ENCODE results near the gene PIEZO2. TPM values are rescaled to one million over a fixed set of nuclear protein-coding genes. Genes with fewer than 3 reads are reported as not detected.

PIEZO2 gene
- total RNA-seq, 3 donors from 2014 or later (not counting 1 experiment from before 2014, with no cell fraction given): not detected

DNA sequence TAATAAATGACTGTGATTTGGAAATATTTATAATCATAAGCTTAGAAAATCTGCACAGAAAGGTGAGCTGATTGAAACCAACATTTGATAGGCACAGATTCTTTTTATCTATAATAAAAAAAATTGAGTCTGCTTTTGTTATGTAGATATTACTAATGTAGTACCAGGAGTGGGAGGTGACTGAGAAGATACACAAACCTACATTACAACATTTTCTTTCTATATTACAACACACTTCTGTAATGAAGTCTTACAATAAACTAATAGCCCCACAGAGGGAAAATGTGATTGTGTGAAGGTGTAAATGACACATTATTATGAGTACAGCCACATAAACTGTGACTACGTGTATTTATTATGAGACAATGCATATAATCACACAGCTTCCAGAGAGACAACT is 241.6 kb downstream of the PIEZO2 start:
- H3K4me1 Mint-ChIP-seq: no peaks in the 10 kb centered on the region
- no peaks in the 10 kb centered on the region for H3K27me3 Mint-ChIP-seq (ENCODE audit: low read depth in 2 of 2)
- intact Hi-C loops (cut with micrococcal nuclease): no loop called here
- Histone ChIP-seq H3K27me3 (ENCODE audit: control insufficient read depth, insufficient read depth, low read length) (no peaks in the 10 kb centered on the region), H3K36me3 (ENCODE audit: control insufficient read depth, insufficient read depth, low read length) (no peaks in the 10 kb centered on the region), H3K4me1 (ENCODE audit: control insufficient read depth, insufficient read depth, low read length) (no peaks in the 10 kb centered on the region), H3K27ac (ENCODE audit: low read length) (no peak overlapping the region), H3K9me3 (ENCODE audit: control insufficient read depth, insufficient read depth, low read length) (no peaks in the 10 kb centered on the region), H3K4me3 (ENCODE audit: low read length) (no peak overlapping the region)
- 100% methylated on average over 1 of the region's 1 CpG for WGBS (ENCODE audit: insufficient coverage)
- H3K9me3 Mint-ChIP-seq: no peaks in the 10 kb centered on the region
- TF ChIP-seq, protein P1, sequence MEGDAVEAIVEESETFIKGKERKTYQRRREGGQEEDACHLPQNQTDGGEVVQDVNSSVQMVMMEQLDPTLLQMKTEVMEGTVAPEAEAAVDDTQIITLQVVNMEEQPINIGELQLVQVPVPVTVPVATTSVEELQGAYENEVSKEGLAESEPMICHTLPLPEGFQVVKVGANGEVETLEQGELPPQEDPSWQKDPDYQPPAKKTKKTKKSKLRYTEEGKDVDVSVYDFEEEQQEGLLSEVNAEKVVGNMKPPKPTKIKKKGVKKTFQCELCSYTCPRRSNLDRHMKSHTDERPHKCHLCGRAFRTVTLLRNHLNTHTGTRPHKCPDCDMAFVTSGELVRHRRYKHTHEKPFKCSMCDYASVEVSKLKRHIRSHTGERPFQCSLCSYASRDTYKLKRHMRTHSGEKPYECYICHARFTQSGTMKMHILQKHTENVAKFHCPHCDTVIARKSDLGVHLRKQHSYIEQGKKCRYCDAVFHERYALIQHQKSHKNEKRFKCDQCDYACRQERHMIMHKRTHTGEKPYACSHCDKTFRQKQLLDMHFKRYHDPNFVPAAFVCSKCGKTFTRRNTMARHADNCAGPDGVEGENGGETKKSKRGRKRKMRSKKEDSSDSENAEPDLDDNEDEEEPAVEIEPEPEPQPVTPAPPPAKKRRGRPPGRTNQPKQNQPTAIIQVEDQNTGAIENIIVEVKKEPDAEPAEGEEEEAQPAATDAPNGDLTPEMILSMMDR (IDR thresholded peaks at IDR 0.05): no peak
- no peak for ATAC-seq
- H3K36me3 Mint-ChIP-seq: no peaks in the 10 kb centered on the region
- H3K4me3 Mint-ChIP-seq: no peak overlapping the region
- DNase-seq: no peak
- H3K27ac Mint-ChIP-seq: no peak overlapping the region

DNA sequence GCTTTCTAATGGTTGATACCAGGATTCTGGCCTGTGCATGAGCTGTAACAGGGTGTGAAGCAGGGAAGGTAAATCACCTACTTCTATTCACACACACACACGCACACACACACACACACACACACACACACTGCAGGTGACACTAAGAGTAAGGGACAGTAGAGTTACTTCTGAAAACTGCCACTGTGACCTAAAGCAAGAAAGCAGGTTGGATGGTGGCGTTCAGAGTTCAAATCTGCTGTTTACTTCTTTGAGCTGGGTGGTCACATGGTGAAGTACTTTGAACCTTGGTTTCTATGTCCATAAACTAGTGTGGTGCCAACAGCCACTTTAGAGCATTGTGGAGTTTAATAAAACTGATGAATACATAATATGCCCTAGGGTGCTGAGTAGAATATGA is 248.0 kb downstream of the PIEZO2 start:
- Histone ChIP-seq H3K27me3 (ENCODE audit: control insufficient read depth, insufficient read depth, low read length) (no peaks in the 10 kb centered on the region), H3K27ac (ENCODE audit: low read length) (no peak overlapping the region), H3K36me3 (ENCODE audit: control insufficient read depth, insufficient read depth, low read length) (no peaks in the 10 kb centered on the region), H3K4me1 (ENCODE audit: control insufficient read depth, insufficient read depth, low read length) (no peaks in the 10 kb centered on the region), H3K9me3 (ENCODE audit: control insufficient read depth, insufficient read depth, low read length) (no peaks in the 10 kb centered on the region), H3K4me3 (ENCODE audit: low read length) (no peak overlapping the region)
- H3K4me3 Mint-ChIP-seq: no peak overlapping the region
- H3K4me1 Mint-ChIP-seq: no peaks in the 10 kb centered on the region
- intact Hi-C loops (cut with micrococcal nuclease): no loop called here
- 86% methylated on average over 1 of the region's 2 CpGs for WGBS (ENCODE audit: insufficient coverage)
- no peaks in the 10 kb centered on the region for H3K36me3 Mint-ChIP-seq
- no peak overlapping the region for H3K27ac Mint-ChIP-seq
- ATAC-seq: no peak
- H3K27me3 Mint-ChIP-seq (ENCODE audit: low read depth in 2 of 2): no peaks in the 10 kb centered on the region
- TF ChIP-seq, protein P1 (IDR thresholded peaks at IDR 0.05): no peak
- DNase-seq: no peak
- no peaks in the 10 kb centered on the region for H3K9me3 Mint-ChIP-seq

DNA sequence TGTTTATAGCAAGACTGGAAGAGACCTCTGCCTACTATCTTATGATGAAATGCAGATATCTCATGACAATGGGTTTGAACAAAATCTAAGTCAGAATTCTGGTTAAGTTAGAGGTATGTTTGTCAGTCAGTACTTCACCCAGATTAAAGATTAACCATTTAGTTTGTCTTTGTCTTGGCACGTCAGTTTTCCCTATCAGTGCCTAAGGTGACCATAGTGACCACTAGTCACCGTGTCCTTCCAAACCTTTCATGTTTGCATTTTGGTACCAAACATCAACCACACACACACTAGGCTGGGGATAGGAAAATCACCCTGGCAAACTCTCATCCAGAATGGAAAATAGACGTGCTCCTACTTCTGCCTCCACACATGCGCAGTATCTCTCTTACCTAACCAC is 248.9 kb downstream of the PIEZO2 start:
- no peak for ATAC-seq
- WGBS (ENCODE audit: insufficient coverage): 80% methylated on average over 4 of the region's 4 CpGs
- Histone ChIP-seq H3K27me3 (ENCODE audit: control insufficient read depth, insufficient read depth, low read length) (no peaks in the 10 kb centered on the region), H3K4me1 (ENCODE audit: control insufficient read depth, insufficient read depth, low read length) (no peaks in the 10 kb centered on the region), H3K4me3 (ENCODE audit: low read length) (no peak overlapping the region), H3K27ac (ENCODE audit: low read length) (no peak overlapping the region), H3K36me3 (ENCODE audit: control insufficient read depth, insufficient read depth, low read length) (no peaks in the 10 kb centered on the region), H3K9me3 (ENCODE audit: control insufficient read depth, insufficient read depth, low read length) (no peaks in the 10 kb centered on the region)
- Mint-ChIP-seq H3K36me3 (no peaks in the 10 kb centered on the region), H3K9me3 (no peaks in the 10 kb centered on the region), H3K4me1 (no peaks in the 10 kb centered on the region), H3K27ac (no peak overlapping the region), H3K4me3 (no peak overlapping the region), H3K27me3 (ENCODE audit: low read depth in 2 of 2) (no peaks in the 10 kb centered on the region)
- intact Hi-C loops (cut with micrococcal nuclease): no loop called here
- TF ChIP-seq, protein P1 (IDR thresholded peaks at IDR 0.05): no peak
- no peak for DNase-seq

DNA sequence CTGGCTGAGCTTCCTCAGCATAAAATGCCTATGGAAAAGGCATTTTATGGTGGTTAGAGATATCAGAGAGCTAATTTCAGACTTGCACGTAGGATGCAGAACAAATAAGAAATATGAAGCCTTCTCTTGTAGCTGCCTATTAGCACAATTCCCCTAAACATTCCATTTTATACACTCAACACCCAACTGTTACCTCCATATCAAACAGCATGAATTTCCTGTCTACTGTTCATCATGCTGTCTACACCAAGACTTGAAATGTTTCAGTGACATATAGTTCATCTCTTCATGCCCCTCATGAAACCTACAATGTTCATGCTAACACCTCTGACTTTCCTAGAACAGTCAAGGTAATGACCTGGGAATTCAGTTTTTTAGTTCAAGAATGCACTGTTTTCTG is 249.9 kb downstream of the PIEZO2 start:
- intact Hi-C loops (cut with micrococcal nuclease): no loop called here
- no peak overlapping the region for H3K27ac Mint-ChIP-seq
- H3K9me3 ChIP-seq (ENCODE audit: control insufficient read depth, insufficient read depth, low read length): no peaks in the 10 kb centered on the region
- no peaks in the 10 kb centered on the region for H3K36me3 Mint-ChIP-seq
- WGBS (ENCODE audit: insufficient coverage): 78% methylated on average over 1 of the region's 1 CpG
- H3K4me3 Mint-ChIP-seq: no peak overlapping the region
- no peak for DNase-seq
- no peaks in the 10 kb centered on the region for H3K27me3 Mint-ChIP-seq (ENCODE audit: low read depth in 2 of 2)
- no peaks in the 10 kb centered on the region for H3K4me1 ChIP-seq (ENCODE audit: control insufficient read depth, insufficient read depth, low read length)
- TF ChIP-seq, protein P1 (IDR thresholded peaks at IDR 0.05): no peak
- no peaks in the 10 kb centered on the region for H3K27me3 ChIP-seq (ENCODE audit: control insufficient read depth, insufficient read depth, low read length)
- no peaks in the 10 kb centered on the region for H3K9me3 Mint-ChIP-seq
- no peak overlapping the region for H3K4me3 ChIP-seq (ENCODE audit: low read length)
- no peak overlapping the region for H3K27ac ChIP-seq (ENCODE audit: low read length)
- no peaks in the 10 kb centered on the region for H3K4me1 Mint-ChIP-seq
- ATAC-seq: no peak
- H3K36me3 ChIP-seq (ENCODE audit: control insufficient read depth, insufficient read depth, low read length): no peaks in the 10 kb centered on the region
